H1 (cell line): Measurements from ENCODE around the gene PLK5. TPM values are rescaled to one million over a fixed set of nuclear protein-coding genes. Genes with fewer than 3 reads are reported as not detected.

Experiments
- BACH1 ChIP-seq: IDR thresholded peaks from 2 replicates; pipeline ENCODE4 v1.6.1; 2012; ENCODE audit warnings: low read length, improper control_type of control experiment
- KDM1A ChIP-seq: fragments of 200-600, 300-600 bp; sonication (generic); IDR thresholded peaks from 2 replicates; pipeline ENCODE4 v1.7.1; 2016; ENCODE audit warnings: mild to moderate bottlenecking, low read length, borderline replicate concordance
- polyA plus RNA-seq, 7 experiments: library from polyadenylated mRNA; depleted of rRNA in 3 of 7; stranded (reverse) in 5 of 7; unstranded in 2 of 7; fragments of >200 nt in 5 of 7; fragments of 200-250 nt in 2 of 7; gene quantifications; 1 replicate in 5 of 7; 2 replicates in 1 of 7; 4 replicates in 1 of 7; pipeline versions ENCODE4 v1.2.1 to v1.2.3, GENCODE V29; 2011 to 2013; ENCODE audit warnings: missing spikeins in 2 of 7, mixed read lengths in 2 of 7
- total RNA-seq: library from RNA; stranded (reverse); fragmentation: NEBNext Ultra II Directional; extraction: Animal tissue kit (Norgen Biotek cat#: 25700); gene quantifications from 2 replicates; pipeline ENCODE4 v1.2.1, GENCODE V29; 2021
- TF ChIP-seq, protein P1 (sequence below), 3 experiments: IDR thresholded peaks; 1 replicate in 2 of 3; 2 replicates in 1 of 3; pipeline versions ENCODE4 v1.5.1 to v1.6.1; 2011; ENCODE audit warnings: low read length in 3 of 3, mild to moderate bottlenecking in 3 of 3, inconsistent platforms in 2 of 3, low read depth in 1 of 3, moderate library complexity in 1 of 3; ENCODE audit not compliant: insufficient read depth in 1 of 3; ENCODE audit errors: control extremely low read depth in 1 of 3

Gene PLK5
- total and polyA plus RNA-seq, 2 of the 8 experiments (the other 6 are each of a cell fraction or from before 2014, with no cell fraction given): 0.43 to 0.45 TPM

DNA sequence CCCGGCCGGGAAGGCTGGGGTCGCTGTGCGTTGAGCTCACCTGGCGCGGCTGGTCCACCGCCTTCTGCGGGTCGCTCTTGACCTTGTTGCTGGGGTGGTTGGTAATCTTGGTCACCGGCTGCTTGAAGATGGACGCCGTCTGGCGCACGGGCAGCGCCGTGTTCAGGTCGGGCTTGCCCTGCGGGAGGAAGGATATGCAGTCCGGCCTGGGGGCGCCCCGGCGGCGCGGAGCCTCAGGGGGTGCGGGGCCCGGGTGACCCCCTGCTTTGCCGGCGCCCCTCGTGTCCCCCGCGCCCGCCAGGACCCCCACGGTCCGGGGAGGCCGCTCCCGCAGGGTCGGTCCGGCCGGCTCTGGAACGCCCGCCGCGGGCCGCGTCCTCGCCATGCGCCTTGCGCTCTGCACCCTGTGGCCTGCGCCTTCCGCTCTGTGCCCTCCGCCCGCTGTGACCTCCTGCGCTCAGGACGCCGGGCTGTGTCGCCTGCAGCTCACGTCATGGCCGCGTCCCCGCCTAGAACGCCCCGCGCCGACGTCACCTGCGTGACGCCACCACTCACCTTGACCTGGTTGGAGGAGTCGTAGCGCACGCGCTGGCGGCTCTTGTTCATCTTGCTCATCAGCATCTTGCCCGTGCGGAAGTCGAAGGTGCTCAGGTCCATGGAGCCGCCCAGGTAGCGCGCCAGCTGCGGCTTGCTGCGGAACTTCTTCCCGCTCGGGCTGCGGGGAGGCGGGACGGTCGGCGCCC lies 60.8 kb downstream of the PLK5 start (continued):
- TF ChIP-seq KDM1A: no peak
- no peak for TF ChIP-seq BACH1
- TF ChIP-seq, protein P1, sequence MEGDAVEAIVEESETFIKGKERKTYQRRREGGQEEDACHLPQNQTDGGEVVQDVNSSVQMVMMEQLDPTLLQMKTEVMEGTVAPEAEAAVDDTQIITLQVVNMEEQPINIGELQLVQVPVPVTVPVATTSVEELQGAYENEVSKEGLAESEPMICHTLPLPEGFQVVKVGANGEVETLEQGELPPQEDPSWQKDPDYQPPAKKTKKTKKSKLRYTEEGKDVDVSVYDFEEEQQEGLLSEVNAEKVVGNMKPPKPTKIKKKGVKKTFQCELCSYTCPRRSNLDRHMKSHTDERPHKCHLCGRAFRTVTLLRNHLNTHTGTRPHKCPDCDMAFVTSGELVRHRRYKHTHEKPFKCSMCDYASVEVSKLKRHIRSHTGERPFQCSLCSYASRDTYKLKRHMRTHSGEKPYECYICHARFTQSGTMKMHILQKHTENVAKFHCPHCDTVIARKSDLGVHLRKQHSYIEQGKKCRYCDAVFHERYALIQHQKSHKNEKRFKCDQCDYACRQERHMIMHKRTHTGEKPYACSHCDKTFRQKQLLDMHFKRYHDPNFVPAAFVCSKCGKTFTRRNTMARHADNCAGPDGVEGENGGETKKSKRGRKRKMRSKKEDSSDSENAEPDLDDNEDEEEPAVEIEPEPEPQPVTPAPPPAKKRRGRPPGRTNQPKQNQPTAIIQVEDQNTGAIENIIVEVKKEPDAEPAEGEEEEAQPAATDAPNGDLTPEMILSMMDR (IDR thresholded peaks at IDR 0.05; ENCODE audit: control extremely low read depth in 1 of 3, insufficient read depth in 1 of 3, low read depth in 1 of 3, low read length in 3 of 3): no peak
